Measurements from ENCODE around the gene CD2BP2. TPM values are rescaled to one million over a fixed set of nuclear protein-coding genes. Genes with fewer than 3 reads are reported as not detected.
"Not testable (repeated sequence)": the region's sequence is repeated elsewhere in the genome, so short reads cannot be mapped to it uniquely, and the experiment has no call there.

The CD2BP2 gene
- total RNA-seq, 1 experiment from 2014 or later: 48.4 TPM

DNA sequence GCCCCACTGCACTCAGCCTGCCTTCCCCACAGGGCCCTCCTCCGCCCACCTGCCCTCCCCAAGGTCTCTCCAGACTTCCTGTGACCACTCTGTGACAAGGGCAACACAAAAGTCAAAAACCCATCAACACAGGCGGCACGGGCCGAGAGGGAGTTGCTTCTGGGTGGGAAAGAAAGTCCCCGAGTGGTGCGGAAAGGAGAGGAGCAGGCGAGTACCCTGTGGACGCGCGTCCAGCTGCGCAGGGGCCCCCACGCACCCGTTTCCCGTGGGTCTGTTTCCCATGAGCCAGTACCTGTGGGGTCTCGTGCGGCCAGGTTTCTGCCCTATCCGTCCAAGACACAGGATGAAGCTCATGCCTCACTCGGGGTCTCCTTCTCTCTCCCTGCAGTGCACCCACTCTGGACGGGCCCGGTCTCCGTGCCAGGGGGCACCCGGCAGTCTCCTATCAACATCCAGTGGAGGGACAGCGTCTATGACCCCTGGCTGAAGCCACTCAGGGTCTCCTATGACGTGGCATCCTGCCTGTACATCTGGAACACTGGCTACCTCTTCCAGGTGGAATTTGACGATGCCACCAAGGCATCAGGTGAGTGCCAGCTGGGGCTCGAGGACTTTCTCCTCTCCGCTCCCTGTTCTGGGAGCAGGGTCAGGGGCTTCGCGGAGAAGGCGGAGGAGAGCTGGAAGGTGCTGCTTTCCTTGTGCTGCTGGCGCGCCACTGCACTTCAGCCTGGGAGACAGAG is 12.2 kb downstream of the CD2BP2 start:
- no peaks in the 10 kb centered on the region for H3K27me3 Mint-ChIP-seq (ENCODE audit: insufficient read depth, unreplicated experiment)
- CTCF ChIA-PET: no interaction called here

DNA sequence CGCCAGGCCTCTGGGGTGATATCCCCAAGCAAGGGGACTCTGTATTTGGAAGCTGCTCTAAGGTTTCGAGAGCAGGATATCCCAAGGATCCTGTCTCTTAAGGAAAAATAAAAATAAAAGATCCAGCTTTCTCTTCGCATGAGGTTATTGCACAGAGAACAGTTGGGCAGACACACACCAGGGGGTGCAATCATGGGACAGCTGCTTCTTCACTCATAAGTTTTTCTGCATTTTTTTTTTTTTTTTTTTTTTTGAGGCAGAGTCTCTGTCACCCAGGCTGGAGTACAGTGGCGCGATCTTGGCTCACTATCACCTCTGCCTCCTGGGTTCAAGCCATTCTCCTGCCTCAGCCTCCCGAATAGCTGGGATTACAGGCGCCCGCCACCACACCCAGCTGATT is 13.1 kb downstream of the CD2BP2 start:
- ChIA-PET CTCF (interaction anchor here (0.7 kb wide), 1 partner anchor 676 kb away, joined by 3 read pairs; no protein-coding TSS in a partner anchor), POLR2A (interaction anchor here (0.7 kb wide), 1 partner anchor 148 kb away, joined by 3 read pairs; no protein-coding TSS in a partner anchor)
- H3K9me3 Mint-ChIP-seq (ENCODE audit: unreplicated experiment); H3K27ac Mint-ChIP-seq (ENCODE audit: low read depth, unreplicated experiment); H3K4me3 Mint-ChIP-seq (ENCODE audit: unreplicated experiment); H3K4me1 Mint-ChIP-seq (ENCODE audit: insufficient read depth, unreplicated experiment); DNase-seq (ENCODE audit: unreplicated experiment); BruUV-seq (replicated peaks); H3K27me3 Mint-ChIP-seq (ENCODE audit: insufficient read depth, unreplicated experiment); H3K36me3 Mint-ChIP-seq (ENCODE audit: insufficient read depth, unreplicated experiment); intact Hi-C loops (cut with micrococcal nuclease): not testable (repeated sequence)

More for the DNA sequence above, 12.2 kb downstream of the CD2BP2 start:
- Mint-ChIP-seq H3K27ac (ENCODE audit: low read depth, unreplicated experiment) (no peak overlapping the region), H3K4me1 (ENCODE audit: insufficient read depth, unreplicated experiment) (no peaks in the 10 kb centered on the region), H3K4me3 (ENCODE audit: unreplicated experiment) (no peak overlapping the region), H3K36me3 (ENCODE audit: insufficient read depth, unreplicated experiment) (no peaks in the 10 kb centered on the region), H3K9me3 (ENCODE audit: unreplicated experiment) (no peaks in the 10 kb centered on the region)
- POLR2A ChIA-PET: no interaction called here
- BruUV-seq (replicated peaks): no TSS peak
- no peak for DNase-seq (ENCODE audit: unreplicated experiment)
- TF ChIP-seq CTCF (IDR thresholded peaks at IDR 0.05; ENCODE audit: unreplicated experiment): no peak
- intact Hi-C loops (cut with micrococcal nuclease): no loop called here

GRCh38 chr16:30340621-30341020 is 14.5 kb downstream of the CD2BP2 start:
- Mint-ChIP-seq H3K36me3 (ENCODE audit: insufficient read depth, unreplicated experiment) (no peaks in the 10 kb centered on the region), H3K4me1 (ENCODE audit: insufficient read depth, unreplicated experiment) (peaks cover 6% of the 10 kb centered on the region), H3K27ac (ENCODE audit: low read depth, unreplicated experiment) (no peak overlapping the region), H3K27me3 (ENCODE audit: insufficient read depth, unreplicated experiment) (no peaks in the 10 kb centered on the region), H3K4me3 (ENCODE audit: unreplicated experiment) (no peak overlapping the region), H3K9me3 (ENCODE audit: unreplicated experiment) (no peaks in the 10 kb centered on the region)
- intact Hi-C loops (cut with micrococcal nuclease): no loop called here
- CTCF ChIA-PET: no interaction called here
- BruUV-seq (replicated peaks): no TSS peak
- DNase-seq (ENCODE audit: unreplicated experiment): no peak
- POLR2A ChIA-PET: no interaction called here
- no peak for TF ChIP-seq CTCF (IDR thresholded peaks at IDR 0.05; ENCODE audit: unreplicated experiment)

DNA sequence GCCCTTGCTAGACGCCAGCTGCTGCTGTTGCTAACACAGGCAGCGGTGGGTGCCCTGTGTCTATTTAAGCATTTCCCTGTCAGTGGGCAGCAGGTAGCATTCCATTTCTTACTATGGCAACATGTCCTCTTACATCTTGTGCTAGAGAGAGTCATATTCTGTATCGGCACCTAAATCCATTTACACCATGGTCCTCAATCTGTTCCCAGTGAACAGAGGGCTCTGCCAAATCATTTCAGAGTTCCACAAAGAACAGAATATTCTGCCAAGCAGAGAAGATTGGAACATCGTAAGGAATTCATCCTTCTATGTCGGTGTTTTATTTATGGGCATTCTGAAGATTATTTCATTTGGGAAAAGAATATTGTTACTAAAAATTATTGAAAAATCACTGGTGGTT is 16.4 kb downstream of the CD2BP2 start:
- intact Hi-C loops (cut with micrococcal nuclease); H3K36me3 Mint-ChIP-seq (ENCODE audit: insufficient read depth, unreplicated experiment); BruUV-seq (replicated peaks); CTCF ChIA-PET; DNase-seq (ENCODE audit: unreplicated experiment); H3K4me3 Mint-ChIP-seq (ENCODE audit: unreplicated experiment); H3K4me1 Mint-ChIP-seq (ENCODE audit: insufficient read depth, unreplicated experiment); H3K27me3 Mint-ChIP-seq (ENCODE audit: insufficient read depth, unreplicated experiment); H3K27ac Mint-ChIP-seq (ENCODE audit: low read depth, unreplicated experiment); H3K9me3 Mint-ChIP-seq (ENCODE audit: unreplicated experiment): not testable (repeated sequence)
- POLR2A ChIA-PET: interaction anchor here (0.7 kb wide), 1 partner anchor 769 kb away, joined by 3 read pairs; no protein-coding TSS in a partner anchor

DNA sequence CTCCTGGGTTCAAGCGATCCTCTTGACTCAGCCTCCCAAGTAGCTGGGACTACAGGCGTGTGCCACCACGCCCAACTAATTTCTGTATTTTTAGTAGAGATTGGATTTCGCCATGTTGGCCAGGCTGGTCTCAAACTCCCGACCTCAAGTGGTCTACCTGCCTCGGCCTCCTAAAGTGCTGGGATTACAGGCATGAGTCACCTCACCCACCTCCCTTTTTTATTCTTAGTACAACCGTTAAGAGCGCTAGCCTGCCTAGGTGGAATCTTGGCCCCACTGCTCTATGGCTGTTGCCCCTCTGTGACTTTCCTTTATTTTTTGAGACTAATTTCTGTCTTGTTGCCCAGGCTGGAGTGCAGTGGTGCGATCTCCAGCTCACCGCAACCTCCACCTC is 17.1 kb downstream of the CD2BP2 start:
- H3K4me3 Mint-ChIP-seq (ENCODE audit: unreplicated experiment); H3K27ac Mint-ChIP-seq (ENCODE audit: low read depth, unreplicated experiment); intact Hi-C loops (cut with micrococcal nuclease); CTCF ChIA-PET; H3K9me3 Mint-ChIP-seq (ENCODE audit: unreplicated experiment); BruUV-seq (replicated peaks); DNase-seq (ENCODE audit: unreplicated experiment); H3K27me3 Mint-ChIP-seq (ENCODE audit: insufficient read depth, unreplicated experiment); H3K36me3 Mint-ChIP-seq (ENCODE audit: insufficient read depth, unreplicated experiment); H3K4me1 Mint-ChIP-seq (ENCODE audit: insufficient read depth, unreplicated experiment): not testable (repeated sequence)
- POLR2A ChIA-PET: interaction anchor here (0.7 kb wide), 1 partner anchor 770 kb away, joined by 3 read pairs; no protein-coding TSS in a partner anchor

All from MCF 10A (cell line).